A549 (cell line): ENCODE data around the gene PLS3.

Source experiments
- CBX2 ChIP-seq: fragments of 200-600 bp; sonication (generic); IDR thresholded peaks from 2 replicates; pipeline ENCODE4 v1.6.1; 2016; ENCODE audit warnings: low read depth, mild to moderate bottlenecking, borderline replicate concordance
- CTCF ChIP-seq: fragments of >200 bp; sonication (Bioruptor Twin); formaldehyde crosslinking; IDR thresholded peaks from 3 replicates; pipeline ENCODE4 v1.5.1; 2016
- EP300 ChIP-seq, 2 experiments: fragments of >200 bp; sonication (Bioruptor Twin); formaldehyde crosslinking; IDR thresholded peaks; 2 replicates in 1 of 2; 3 replicates in 1 of 2; pipeline ENCODE4 v1.6.1; 2016 to 2017
- HOXA7 ChIP-seq: fragments of 250-450 bp; sonication (Bioruptor Pico); IDR thresholded peaks from 2 replicates; pipeline ENCODE4 v1.5.0; 2020; ENCODE audit warnings: mild to moderate bottlenecking, moderate library complexity
- MAX ChIP-seq: IDR thresholded peaks from 2 replicates; pipeline ENCODE4 v1.6.1; 2012
- PBX3 ChIP-seq: IDR thresholded peaks from 2 replicates; pipeline ENCODE4 v1.6.1; 2012
- PHF8 ChIP-seq: fragments of 200-600 bp; sonication (generic); IDR thresholded peaks from 2 replicates; pipeline ENCODE4 v1.6.1; 2016; ENCODE audit warnings: low read depth, mild to moderate bottlenecking, antibody characterized with exemption, moderate library complexity, borderline replicate concordance
- POLR2A ChIP-seq: IDR thresholded peaks from 2 replicates; pipeline ENCODE4 v1.6.1; 2012; ENCODE audit warnings: mild to moderate bottlenecking, low read length
- RAD21 ChIP-seq, 2 experiments: fragments of >200 bp in 1 of 2; sonication (Bioruptor Twin) in 1 of 2; formaldehyde crosslinking in 1 of 2; IDR thresholded peaks in 1 of 2; conservative IDR thresholded peaks in 1 of 2; 2 replicates in 1 of 2; 3 replicates in 1 of 2; pipeline ENCODE4 v1.6.1; 2012 to 2018; ENCODE audit warnings: inconsistent platforms in 1 of 2
- SMC3 ChIP-seq: fragments of >200 bp; sonication (Bioruptor Twin); formaldehyde crosslinking; IDR thresholded peaks from 3 replicates; pipeline ENCODE4 v1.6.1; 2018; ENCODE audit warnings: inconsistent platforms

- TF ChIP-seq POLR2A: no peak
- peak; percentile 31; the same call in 2 of the 3 replicates for TF ChIP-seq CTCF
- TF ChIP-seq HOXA7 (CRISPR knock-in tag): no peak
- TF ChIP-seq PBX3: no peak
- no peak for TF ChIP-seq MAX
- TF ChIP-seq CBX2: no peak
- no peak for TF ChIP-seq PHF8
- TF ChIP-seq EP300 (IDR thresholded peaks at IDR 0.05): no peak
- 0 out of 3 replicates have a peak, but pooled peaks have one; percentile 29 for TF ChIP-seq SMC3
- TF ChIP-seq RAD21 (conservative IDR thresholded peaks at IDR 0.05 in 1 of 2, IDR thresholded peaks at IDR 0.05 in 1 of 2): peak; percentile 29 to 40; a peak in 3 of 5 replicates
Measured at GRCh38 chrX:115547448-115547847, 13.5 kb upstream of the PLS3 start.
